HG03521 (cell line): ENCODE results near the gene NDUFS4.
"Not testable (repeated sequence)": the region's sequence is repeated elsewhere in the genome, so short reads cannot be mapped to it uniquely, and the experiment has no call there.

ENCODE experiments used
- ATAC-seq: cut with Tn5 transposase; IDR thresholded peaks from one replicate; pipeline ENCODE4 v1.9.1; 2021; ENCODE audit warnings: mild to moderate bottlenecking, moderate library complexity; ENCODE audit not compliant: unreplicated experiment

The NDUFS4 gene

GRCh38 chr5:53571403-53571802, 11.0 kb downstream of the NDUFS4 start:
- no peak for ATAC-seq

GRCh38 chr5:53575101-53575500, 14.7 kb downstream of the NDUFS4 start:
- no peak for ATAC-seq

- no peak for ATAC-seq
These were observed 15.4 kb downstream of the NDUFS4 start for GRCh38 chr5:53575831-53576230.

GRCh38 chr5:53576674-53577073, 16.2 kb downstream of the NDUFS4 start:
- ATAC-seq = no peak

GRCh38 chr5:53578854-53579253, 18.4 kb downstream of the NDUFS4 start:
- no peak for ATAC-seq

- no peak for ATAC-seq
These were observed 20.1 kb downstream of the NDUFS4 start for GRCh38 chr5:53580547-53580946.

- no peak for ATAC-seq
These were observed 21.8 kb downstream of the NDUFS4 start for GRCh38 chr5:53582225-53582624.

- no peak for ATAC-seq
These were observed 30.3 kb downstream of the NDUFS4 start for GRCh38 chr5:53590759-53591158.

- ATAC-seq = no peak
These were observed 34.0 kb downstream of the NDUFS4 start for GRCh38 chr5:53594419-53594818.

- no peak for ATAC-seq
These were observed 37.5 kb downstream of the NDUFS4 start for GRCh38 chr5:53597894-53598293.

- ATAC-seq = no peak
These were observed 41.1 kb downstream of the NDUFS4 start for GRCh38 chr5:53601570-53601969.

- ATAC-seq = no peak
These were observed 42.7 kb downstream of the NDUFS4 start for GRCh38 chr5:53603009-53603687.

- no peak for ATAC-seq
These were observed 43.9 kb downstream of the NDUFS4 start for GRCh38 chr5:53604309-53604708.

- ATAC-seq = no peak
These were observed 47.4 kb downstream of the NDUFS4 start for GRCh38 chr5:53607886-53608285.

- ATAC-seq = not testable (repeated sequence)
These were observed 48.5 kb downstream of the NDUFS4 start for GRCh38 chr5:53608897-53609296.

- ATAC-seq = no peak
These were observed 52.6 kb downstream of the NDUFS4 start for GRCh38 chr5:53613061-53613460.

GRCh38 chr5:53613536-53613935, 53.1 kb downstream of the NDUFS4 start:
- ATAC-seq = no peak

- no peak for ATAC-seq
These were observed 54.0 kb downstream of the NDUFS4 start for GRCh38 chr5:53614376-53614885.

- no peak for ATAC-seq
These were observed 56.6 kb downstream of the NDUFS4 start for GRCh38 chr5:53616939-53617549.

GRCh38 chr5:53631251-53631650, 70.8 kb downstream of the NDUFS4 start:
- ATAC-seq = no peak

GRCh38 chr5:53642061-53642460, 81.6 kb downstream of the NDUFS4 start:
- ATAC-seq = no peak

- no peak for ATAC-seq
These were observed 83.0 kb downstream of the NDUFS4 start for GRCh38 chr5:53643445-53643844.

GRCh38 chr5:53645078-53645477, 84.6 kb downstream of the NDUFS4 start:
- no peak for ATAC-seq
